ENCODE data around the gene LAIR2.

LAIR2 gene

GRCh38 chr19:54541712-54542111, 39.1 kb downstream of the LAIR2 start:
- no peak for DNase-seq

GRCh38 chr19:54548806-54549205, 46.2 kb downstream of the LAIR2 start:
- no peak for DNase-seq

GRCh38 chr19:54549224-54549623, 46.6 kb downstream of the LAIR2 start:
- no peak for DNase-seq

GRCh38 chr19:54551293-54551692, 48.7 kb downstream of the LAIR2 start:
- DNase-seq, result no peak

GRCh38 chr19:54551950-54552912, 49.6 kb downstream of the LAIR2 start:
- DNase-seq, result no peak

- DNase-seq, result no peak
Observed at GRCh38 chr19:54552913-54553310, 50.3 kb downstream of the LAIR2 start.

GRCh38 chr19:54554006-54554405, 51.4 kb downstream of the LAIR2 start:
- DNase-seq, result no peak

GRCh38 chr19:54554896-54555295, 52.3 kb downstream of the LAIR2 start:
- DNase-seq, result no peak

- no peak for DNase-seq
Observed at GRCh38 chr19:54556194-54556593, 53.6 kb downstream of the LAIR2 start.

- DNase-seq, result no peak
Observed at GRCh38 chr19:54558339-54558738, 55.7 kb downstream of the LAIR2 start.
